GM23338 (cell line): Measurements from ENCODE around the gene TAGAP. TPM values are rescaled to one million over a fixed set of nuclear protein-coding genes. Genes with fewer than 3 reads are reported as not detected.

Source experiments
- ATAC-seq: fragments of 200-7000 bp; cut with Tn5 transposase; 3 replicates; pipeline ENCODE4 v1.9.1; 2020
- DNase-seq: peaks from one replicate; pipeline ENCODE4 v3.0.0-alpha.2; 2015; ENCODE audit warnings: low spot score
- H2AFZ ChIP-seq: fragments of 200-600 bp; sonication (generic); 2 replicates; pipeline ENCODE4 v1.8.0; 2016; ENCODE audit warnings: antibody characterized with exemption, mild to moderate bottlenecking, moderate library complexity
- H3F3A ChIP-seq: fragments of 200-600 bp; sonication (generic); replicated peaks from 2 replicates; pipeline ENCODE4 v1.8.0; 2017; ENCODE audit warnings: antibody characterized with exemption, mixed run types, low read depth
- H3K27ac ChIP-seq: fragments of 200-600 bp; sonication (generic); 2 replicates; pipeline ENCODE4 v1.6.1; 2016; ENCODE audit warnings: low read depth
- H3K27me3 ChIP-seq: fragments of 200-600 bp; sonication (generic); 2 replicates; pipeline ENCODE4 v1.8.0; 2016; ENCODE audit warnings: mild to moderate bottlenecking, mixed run types, moderate library complexity; ENCODE audit not compliant: insufficient read depth
- H3K36me3 ChIP-seq: fragments of 200-600 bp; sonication (generic); 2 replicates; pipeline ENCODE4 v1.8.0; 2016; ENCODE audit warnings: mild to moderate bottlenecking; ENCODE audit not compliant: insufficient read depth
- H3K4me1 ChIP-seq: fragments of 200-600 bp; sonication (generic); 2 replicates; pipeline ENCODE4 v1.8.0; 2016; ENCODE audit warnings: mild to moderate bottlenecking, moderate library complexity; ENCODE audit not compliant: insufficient read depth
- H3K4me2 ChIP-seq: fragments of 200-600 bp; sonication (generic); 2 replicates; pipeline ENCODE4 v1.7.1; 2017; ENCODE audit warnings: mixed run types
- H3K4me3 ChIP-seq: fragments of 200-600 bp; sonication (generic); 2 replicates; pipeline ENCODE4 v1.6.1; 2016; ENCODE audit warnings: mixed run types
- H3K79me2 ChIP-seq: fragments of 200-600 bp; sonication (generic); replicated peaks from 2 replicates; pipeline ENCODE4 v1.8.0; 2017; ENCODE audit warnings: mild to moderate bottlenecking; ENCODE audit not compliant: insufficient read depth
- H3K9me2 ChIP-seq: fragments of 200-600 bp; sonication (generic); 2 replicates; pipeline ENCODE4 v1.8.0; 2017; ENCODE audit not compliant: insufficient read depth
- H4K20me1 ChIP-seq: fragments of 200-600 bp; sonication (generic); replicated peaks from 2 replicates; pipeline ENCODE4 v1.8.0; 2017; ENCODE audit warnings: mild to moderate bottlenecking; ENCODE audit not compliant: insufficient read depth
- H3K27ac Mint-ChIP-seq: 2 replicates; pipeline ENCODE4 v1.8.0; 2020; ENCODE audit warnings: inconsistent platforms, mild to moderate bottlenecking, moderate library complexity, mixed read lengths
- H3K27me3 Mint-ChIP-seq: 3 replicates; pipeline ENCODE4 v1.8.0; 2022; ENCODE audit warnings: low read depth, mild to moderate bottlenecking, moderate library complexity, mixed read lengths, inconsistent platforms; ENCODE audit not compliant: insufficient read depth, poor library complexity
- H3K36me3 Mint-ChIP-seq: 3 replicates; pipeline ENCODE4 v1.8.0; 2021; ENCODE audit warnings: low read depth, mild to moderate bottlenecking, inconsistent platforms, moderate library complexity, mixed read lengths
- H3K4me1 Mint-ChIP-seq: 3 replicates; pipeline ENCODE4 v1.8.0; 2020; ENCODE audit warnings: mild to moderate bottlenecking, inconsistent platforms, mixed read lengths
- H3K4me3 Mint-ChIP-seq: 3 replicates; pipeline ENCODE4 v1.8.0; 2021; ENCODE audit warnings: moderate library complexity, mild to moderate bottlenecking, inconsistent platforms, mixed read lengths
- H3K9me3 Mint-ChIP-seq: 3 replicates; pipeline ENCODE4 v1.8.0; 2020; ENCODE audit warnings: moderate library complexity, mild to moderate bottlenecking, inconsistent platforms, mixed read lengths
- CREB1 ChIP-seq: fragments of 250-450 bp; sonication (Bioruptor Pico); IDR thresholded peaks from 2 replicates; pipeline ENCODE4 v1.5.0; 2020; ENCODE audit warnings: low read depth, mild to moderate bottlenecking, moderate library complexity
- CTCF ChIP-seq, 2 experiments: fragments of 200-600 bp in 1 of 2; sonication (generic) in 1 of 2; conservative IDR thresholded peaks; 2 replicates each; pipeline versions ENCODE4 v1.5.1 to v1.6.1; 2016 to 2017; ENCODE audit warnings: antibody characterized with exemption in 2 of 2, low read depth in 2 of 2, mild to moderate bottlenecking in 2 of 2, moderate library complexity in 1 of 2
- ETS1 ChIP-seq: IDR thresholded peaks from 2 replicates; pipeline ENCODE4 v1.6.1; 2016; ENCODE audit warnings: antibody characterized with exemption
- EZH2 ChIP-seq: fragments of 200-600 bp; sonication (generic); IDR thresholded peaks from one replicate; pipeline ENCODE4 v1.8.0; 2017; ENCODE audit warnings: antibody characterized with exemption, mild to moderate bottlenecking, low read depth; ENCODE audit not compliant: unreplicated experiment
- EZH2phosphoT487 ChIP-seq: fragments of 200-600 bp; sonication (generic); IDR thresholded peaks from one replicate; pipeline ENCODE4 v1.8.1; 2018; ENCODE audit warnings: antibody characterized with exemption; ENCODE audit not compliant: unreplicated experiment
- JUNB ChIP-seq: IDR thresholded peaks from one replicate; pipeline ENCODE4 v1.6.1; 2016; ENCODE audit warnings: antibody characterized with exemption; ENCODE audit not compliant: unreplicated experiment
- NANOG ChIP-seq: IDR thresholded peaks from 2 replicates; pipeline ENCODE4 v1.6.1; 2016; ENCODE audit warnings: antibody characterized with exemption, borderline replicate concordance
- POLR2AphosphoS5 ChIP-seq: IDR thresholded peaks from 2 replicates; pipeline ENCODE4 v1.6.1; 2016; ENCODE audit warnings: antibody characterized with exemption, low read depth
- REST ChIP-seq: IDR thresholded peaks from one replicate; pipeline ENCODE4 v1.6.1; 2018; ENCODE audit warnings: antibody characterized with exemption; ENCODE audit not compliant: unreplicated experiment
- STAT1 ChIP-seq: IDR thresholded peaks from one replicate; pipeline ENCODE4 v1.6.1; 2016; ENCODE audit warnings: antibody characterized with exemption; ENCODE audit not compliant: unreplicated experiment
- ZNF114 ChIP-seq: fragments of 250-450 bp; sonication (Bioruptor Pico); IDR thresholded peaks from 2 replicates; pipeline ENCODE4 v1.5.0; 2020; ENCODE audit warnings: mild to moderate bottlenecking, moderate library complexity
- ZNF331 ChIP-seq: fragments of 250-450 bp; sonication (Bioruptor Pico); IDR thresholded peaks from 2 replicates; pipeline ENCODE4 v1.5.0; 2020; ENCODE audit warnings: low read depth, mild to moderate bottlenecking, moderate library complexity
- ZNF462 ChIP-seq: fragments of 250-450 bp; sonication (Bioruptor Pico); IDR thresholded peaks from 2 replicates; pipeline ENCODE4 v1.5.0; 2020; ENCODE audit warnings: mild to moderate bottlenecking, moderate library complexity
- polyA plus RNA-seq: library from polyadenylated mRNA; unstranded; fragments of >200 nt; fragmentation: Nextera tagmentation; extraction: Ambion mirVana; gene quantifications from 2 replicates; pipeline ENCODE4 v1.2.1, GENCODE V29; 2016
- total RNA-seq: library from RNA; depleted of rRNA; stranded (reverse); fragments of >200 nt; shearing (Covaris generic); gene quantifications from 2 replicates; pipeline ENCODE4 v1.2.3, GENCODE V29; 2014

The TAGAP gene
- total and polyA plus RNA-seq, 2 experiments from 2014 or later: not detected

GRCh38 chr6:159031846-159032245 lies 12.9 kb downstream of the TAGAP start:
- no peak for DNase-seq
- Histone ChIP-seq H2AFZ (no peak overlapping the region), H3K4me3 (no peak overlapping the region), H3K27ac (no peak overlapping the region), H3K9me2 (no peaks in the 10 kb centered on the region), H3K27me3 (no peaks in the 10 kb centered on the region), H3K79me2 (no peaks in the 10 kb centered on the region), H3K4me2 (no peak overlapping the region), H3F3A (no peaks in the 10 kb centered on the region), H4K20me1 (no peaks in the 10 kb centered on the region), H3K36me3 (no peaks in the 10 kb centered on the region), H3K4me1 (no peaks in the 10 kb centered on the region)
- no peak for ATAC-seq
- Mint-ChIP-seq H3K4me1 (no peaks in the 10 kb centered on the region), H3K27ac (no peak overlapping the region), H3K27me3 (peaks cover 3% of the 10 kb centered on the region), H3K4me3 (no peak overlapping the region), H3K36me3 (no peaks in the 10 kb centered on the region; the same call in 2 of the 3 replicates), H3K9me3 (no peaks in the 10 kb centered on the region)
- TF ChIP-seq EZH2phosphoT487: no peak
- TF ChIP-seq NANOG: no peak
- no peak for TF ChIP-seq EZH2
- TF ChIP-seq CREB1 (CRISPR knock-in tag): no peak
- TF ChIP-seq JUNB: no peak
- no peak for TF ChIP-seq CTCF (conservative IDR thresholded peaks at IDR 0.05; ENCODE audit: low read depth in 2 of 2)
- no peak for TF ChIP-seq ZNF462
- TF ChIP-seq ZNF114 (CRISPR knock-in tag): no peak
- no peak for TF ChIP-seq ETS1
- no peak for TF ChIP-seq STAT1
- TF ChIP-seq POLR2AphosphoS5: no peak
- TF ChIP-seq REST: no peak
- TF ChIP-seq ZNF331 (CRISPR knock-in tag): no peak
